Amniotic epithelial cell (primary cell): ENCODE results near the gene TSPO.

Source experiments
- DNase-seq: peaks from one replicate; pipeline ENCODE4 v3.0.0-alpha.2; 2010; ENCODE audit warnings: low read depth

Gene TSPO

GRCh38 chr22:43202326-43202725, 51.0 kb downstream of the TSPO start:
- no peak for DNase-seq

GRCh38 chr22:43202756-43203410, 51.5 kb downstream of the TSPO start:
- DNase-seq, result no peak

- DNase-seq, result peak; percentile 63
Observed at GRCh38 chr22:43203471-43203981, 52.2 kb downstream of the TSPO start.

- no peak for DNase-seq
Observed at GRCh38 chr22:43205261-43205691, 53.9 kb downstream of the TSPO start.

- DNase-seq, result no peak
Observed at GRCh38 chr22:43205748-43206508, 54.6 kb downstream of the TSPO start.

- DNase-seq, result no peak
Observed at GRCh38 chr22:43206509-43207161, 55.3 kb downstream of the TSPO start.

GRCh38 chr22:43207386-43207785, 56.0 kb downstream of the TSPO start:
- no peak for DNase-seq

- no peak for DNase-seq
Observed at GRCh38 chr22:43207849-43208702, 56.7 kb downstream of the TSPO start.

GRCh38 chr22:43208703-43209522, 57.6 kb downstream of the TSPO start:
- DNase-seq, result no peak

GRCh38 chr22:43209523-43209890, 58.1 kb downstream of the TSPO start:
- no peak for DNase-seq

- no peak for DNase-seq
Observed at GRCh38 chr22:43209971-43210370, 58.6 kb downstream of the TSPO start.

- no peak for DNase-seq
Observed at GRCh38 chr22:43210631-43211515, 59.5 kb downstream of the TSPO start.

- no peak for DNase-seq
Observed at GRCh38 chr22:43211941-43212433, 60.6 kb downstream of the TSPO start.

- DNase-seq, result no peak
Observed at GRCh38 chr22:43212434-43212952, 61.1 kb downstream of the TSPO start.
